Fibroblast of pulmonary artery (primary cell): ENCODE data around the gene LDHB.

Experiments used
- DNase-seq: peaks from one replicate; pipeline ENCODE4 v3.0.0-alpha.2; 2010; ENCODE audit warnings: low read depth
- H3K4me3 ChIP-seq: replicated peaks from 2 replicates; pipeline ENCODE4 v1.5.1; 2011; ENCODE audit warnings: low read depth, mild to moderate bottlenecking, control low read depth, low read length, moderate library complexity
- TF ChIP-seq, protein P1 (sequence below): IDR thresholded peaks from 2 replicates; pipeline ENCODE4 v1.5.1; 2011; ENCODE audit warnings: mild to moderate bottlenecking, control low read depth, low read length, inconsistent platforms; ENCODE audit errors: missing control alignments

The LDHB gene

DNA sequence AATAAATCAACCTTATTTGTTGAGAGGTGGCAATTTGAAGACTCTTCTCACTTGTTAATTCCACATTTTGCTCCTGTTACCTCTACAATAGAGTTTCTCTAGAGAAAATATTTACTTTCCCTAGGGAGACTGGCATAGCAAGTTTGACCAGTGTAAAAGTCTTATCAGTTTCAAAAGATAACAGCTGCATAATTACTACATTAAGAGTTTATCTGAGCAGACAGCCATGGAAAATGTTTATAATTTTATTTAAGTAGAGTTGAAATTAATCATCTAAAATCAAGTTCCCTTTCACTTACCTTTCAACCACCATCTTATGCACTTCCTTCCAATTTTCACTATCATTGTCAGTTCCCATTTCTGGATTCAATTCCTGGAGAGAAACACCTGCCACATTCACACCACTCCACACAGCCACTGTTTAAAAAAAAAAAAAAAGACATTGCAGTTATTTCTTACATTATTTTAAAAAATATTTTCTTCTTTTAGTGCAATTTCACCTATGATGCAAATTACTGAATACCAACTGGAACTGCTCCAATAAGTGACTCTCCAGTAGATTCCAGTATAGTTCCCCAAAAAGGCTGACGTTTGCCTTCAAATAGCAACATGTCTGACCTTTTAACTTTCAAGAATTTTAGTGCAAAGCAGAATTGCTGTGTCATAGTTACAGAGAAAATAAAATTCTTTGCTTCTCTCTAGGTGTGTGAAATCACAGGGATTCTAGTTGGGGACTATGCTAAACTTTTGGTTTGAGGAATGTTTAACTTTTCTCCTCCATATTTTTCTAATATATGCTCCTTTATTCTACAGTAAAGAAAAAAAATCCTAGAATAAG, 19.4 kb downstream of the LDHB start:
- TF ChIP-seq, protein P1, sequence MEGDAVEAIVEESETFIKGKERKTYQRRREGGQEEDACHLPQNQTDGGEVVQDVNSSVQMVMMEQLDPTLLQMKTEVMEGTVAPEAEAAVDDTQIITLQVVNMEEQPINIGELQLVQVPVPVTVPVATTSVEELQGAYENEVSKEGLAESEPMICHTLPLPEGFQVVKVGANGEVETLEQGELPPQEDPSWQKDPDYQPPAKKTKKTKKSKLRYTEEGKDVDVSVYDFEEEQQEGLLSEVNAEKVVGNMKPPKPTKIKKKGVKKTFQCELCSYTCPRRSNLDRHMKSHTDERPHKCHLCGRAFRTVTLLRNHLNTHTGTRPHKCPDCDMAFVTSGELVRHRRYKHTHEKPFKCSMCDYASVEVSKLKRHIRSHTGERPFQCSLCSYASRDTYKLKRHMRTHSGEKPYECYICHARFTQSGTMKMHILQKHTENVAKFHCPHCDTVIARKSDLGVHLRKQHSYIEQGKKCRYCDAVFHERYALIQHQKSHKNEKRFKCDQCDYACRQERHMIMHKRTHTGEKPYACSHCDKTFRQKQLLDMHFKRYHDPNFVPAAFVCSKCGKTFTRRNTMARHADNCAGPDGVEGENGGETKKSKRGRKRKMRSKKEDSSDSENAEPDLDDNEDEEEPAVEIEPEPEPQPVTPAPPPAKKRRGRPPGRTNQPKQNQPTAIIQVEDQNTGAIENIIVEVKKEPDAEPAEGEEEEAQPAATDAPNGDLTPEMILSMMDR, result no peak
- no peak overlapping the region for H3K4me3 ChIP-seq
- peak; percentile 46 for DNase-seq

DNA sequence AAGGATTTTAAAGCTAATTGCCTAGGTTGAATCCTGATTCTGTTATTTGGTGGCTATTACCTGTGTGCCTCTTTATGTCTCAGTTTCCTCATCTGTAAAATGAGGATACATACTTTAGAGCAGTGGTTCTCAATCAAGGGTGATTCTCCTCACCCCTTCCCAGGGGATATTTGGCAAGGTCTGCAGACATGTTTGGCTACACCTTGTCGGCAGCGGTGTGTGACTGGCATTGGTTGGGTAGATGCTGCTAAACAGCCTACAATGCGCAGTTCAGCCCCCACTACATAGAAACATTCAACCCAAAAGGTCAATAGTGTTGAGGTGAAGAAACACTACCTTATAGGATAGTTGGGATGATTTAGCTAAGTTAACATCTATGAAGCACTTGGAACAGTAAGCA, 23.4 kb downstream of the LDHB start:
- TF ChIP-seq, protein P1, result no peak
- no peak for DNase-seq
- H3K4me3 ChIP-seq, result no peak overlapping the region

DNA sequence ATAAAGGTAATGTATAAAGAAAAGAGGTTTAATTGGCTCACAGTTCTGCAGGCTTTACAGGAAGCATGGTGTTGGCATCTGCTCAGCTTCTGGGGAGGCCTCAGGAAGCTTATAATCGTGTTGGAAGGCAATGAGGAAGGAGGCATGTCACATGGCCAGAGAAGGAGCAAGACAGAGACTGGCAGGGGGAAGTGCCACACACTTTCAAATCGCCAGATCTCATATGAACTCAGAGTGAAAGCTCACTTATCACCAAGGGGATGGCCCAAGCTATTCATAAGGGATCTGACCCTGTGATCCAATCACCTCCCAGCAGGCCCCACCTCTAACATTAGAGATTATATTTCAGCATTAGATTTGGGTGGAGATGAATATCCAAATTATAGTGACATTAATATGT, 26.3 kb downstream of the LDHB start:
- no peak overlapping the region for H3K4me3 ChIP-seq
- TF ChIP-seq, protein P1, result no peak
- DNase-seq, result no peak

DNA sequence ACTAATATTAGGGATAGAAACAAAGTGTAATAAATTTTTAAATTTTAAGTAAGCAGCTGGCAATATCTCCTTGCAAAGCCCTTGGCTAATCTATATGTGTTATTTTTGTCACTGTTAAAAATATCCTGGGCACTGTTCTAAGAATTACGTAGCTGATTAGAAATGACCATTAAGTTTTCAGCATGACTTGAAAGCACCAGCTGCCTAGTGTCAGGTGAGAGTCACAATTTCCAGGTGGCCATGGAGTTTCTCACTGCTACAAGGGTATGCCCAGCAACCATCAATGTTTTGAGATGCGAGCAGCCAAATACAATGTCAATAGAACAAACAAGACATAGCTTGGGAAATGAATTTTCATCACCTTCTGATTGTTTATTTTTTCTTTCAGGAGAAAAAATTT, 29.7 kb downstream of the LDHB start:
- TF ChIP-seq, protein P1, result no peak
- no peak overlapping the region for H3K4me3 ChIP-seq
- DNase-seq, result no peak

DNA sequence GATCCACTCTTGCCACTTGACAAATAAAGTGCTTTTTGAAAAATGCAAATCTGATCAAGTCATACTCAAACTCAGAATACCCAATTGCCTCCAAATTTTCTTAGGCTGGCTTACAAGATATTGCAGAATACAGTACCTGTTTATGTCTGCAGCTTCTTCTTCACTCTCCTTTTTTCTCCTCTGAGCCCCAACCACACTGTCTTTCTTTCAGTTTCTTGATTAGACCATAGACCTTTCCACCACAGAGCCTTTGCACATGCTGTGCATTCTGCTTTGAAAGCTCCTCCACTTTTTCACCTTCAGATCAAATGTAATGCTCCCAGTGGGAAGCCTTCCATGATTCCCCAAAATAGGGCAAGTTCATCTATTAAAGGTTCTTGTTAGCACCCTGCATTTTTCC, 39.1 kb downstream of the LDHB start:
- TF ChIP-seq, protein P1, result no peak
- DNase-seq, result no peak
- H3K4me3 ChIP-seq, result no peak overlapping the region

DNA sequence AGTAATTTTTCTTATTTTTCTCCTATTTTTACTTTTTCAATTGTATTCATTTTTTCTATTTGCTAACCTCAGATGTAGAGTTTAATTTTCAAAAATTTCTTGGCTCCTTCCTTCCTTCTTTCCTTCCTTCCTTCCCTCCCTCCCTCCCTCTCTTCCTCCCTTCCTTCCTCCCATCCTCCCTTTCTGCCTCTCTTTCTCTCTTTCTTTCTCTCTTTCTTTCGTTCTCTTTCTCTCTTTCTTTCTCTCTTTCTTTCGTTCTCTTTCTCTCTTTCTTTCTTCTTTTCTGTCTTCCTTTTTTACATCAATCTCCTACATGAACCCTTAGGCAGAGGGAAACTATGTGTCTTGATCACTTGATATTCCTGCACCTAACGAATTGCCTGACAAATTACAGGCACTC, 40.6 kb downstream of the LDHB start:
- H3K4me3 ChIP-seq, result no peak overlapping the region
- TF ChIP-seq, protein P1, result no peak
- no peak for DNase-seq

DNA sequence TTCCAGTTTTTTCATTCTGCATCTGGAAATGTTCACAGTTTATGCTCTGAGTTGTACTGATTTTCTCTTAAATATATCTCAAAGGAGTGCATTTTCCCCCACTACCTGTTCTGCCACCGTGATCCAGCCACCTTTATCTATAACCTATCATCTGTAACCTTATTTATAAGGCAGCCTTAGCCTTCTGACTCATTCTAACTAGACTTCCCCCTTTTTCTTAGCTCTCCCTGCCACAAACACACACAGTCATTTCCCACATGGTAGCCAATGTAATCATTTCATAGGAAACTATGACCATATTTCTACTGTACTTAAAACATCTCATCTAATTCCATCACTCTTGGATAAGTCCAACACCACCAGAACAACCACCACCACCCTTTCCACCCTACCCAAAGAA, 42.2 kb downstream of the LDHB start:
- TF ChIP-seq, protein P1, result no peak
- DNase-seq, result peak; percentile 11

More for the DNA sequence above, 42.2 kb downstream of the LDHB start:
- H3K4me3 ChIP-seq, result no peak overlapping the region
